Kidney (tissue), 14 donors: ENCODE measurements around the gene EFCAB6. TPM values are rescaled to one million over a fixed set of nuclear protein-coding genes. Genes with fewer than 3 reads are reported as not detected.

Source experiments
- DNase-seq, 5 donors: peaks; one replicate each; pipeline ENCODE4 v3.0.0-alpha.2; 2013 to 2020
- FAIRE-seq: peaks from 2 replicates; lab custom pipeline; 2012; peaks lifted over from hg19 to GRCh38; lab: Jason Lieb, UNC
- H3K27ac ChIP-seq, 2 donors: one replicate each; pipeline ENCODE4 v1.7.0; 2013; ENCODE audit warnings: low read depth in 2 of 2, low read length in 2 of 2, inconsistent platforms in 1 of 2
- H3K27me3 ChIP-seq: one replicate; pipeline ENCODE4 v1.7.1; 2013; ENCODE audit warnings: low read length, inconsistent platforms; ENCODE audit not compliant: control insufficient read depth, insufficient read depth
- H3K36me3 ChIP-seq, 3 donors: one replicate each; pipeline versions ENCODE4 v1.7.0 to v1.7.1; 2013; ENCODE audit warnings: low read length in 3 of 3, control low read depth in 1 of 3, inconsistent platforms in 1 of 3; ENCODE audit not compliant: insufficient read depth in 3 of 3, control insufficient read depth in 2 of 3
- H3K4me1 ChIP-seq, 3 donors: one replicate each; pipeline versions ENCODE4 v1.7.0 to v1.7.1; 2013; ENCODE audit warnings: low read length in 3 of 3, inconsistent platforms in 1 of 3, low read depth in 1 of 3; ENCODE audit not compliant: control insufficient read depth in 2 of 3, insufficient read depth in 2 of 3
- H3K4me3 ChIP-seq, 3 donors: one replicate each; pipeline versions ENCODE4 v1.7.0 to v1.8.1; 2013; ENCODE audit warnings: low read length in 3 of 3, control low read depth in 1 of 3, inconsistent platforms in 1 of 3
- H3K9ac ChIP-seq, 3 donors: one replicate each; pipeline versions ENCODE4 v1.7.0 to v1.7.1; 2013; ENCODE audit warnings: low read length in 3 of 3, control low read depth in 1 of 3, inconsistent platforms in 1 of 3
- H3K9me3 ChIP-seq, 3 donors: one replicate each; pipeline versions ENCODE4 v1.7.0 to v1.7.1; 2013; ENCODE audit warnings: low read length in 3 of 3, control low read depth in 1 of 3, inconsistent platforms in 1 of 3; ENCODE audit not compliant: control insufficient read depth in 2 of 3, insufficient read depth in 1 of 3
- intact Hi-C: fragments of 100-400 bp; cut with DNase I; formaldehyde crosslinking; loops from one replicate; pipeline ENCODE4 v1.11.1; 2022
- polyA plus RNA-seq: library from polyadenylated mRNA; stranded (reverse); fragments of 350-450 nt; fragmentation: Illumina TruSeq; extraction: RNeasy Lipid Tissue Mini Kit (QIAGEN cat#74804); gene quantifications from one replicate; pipeline ENCODE4 v1.2.3, GENCODE V29; 2014; ENCODE audit warnings: low read depth, low replicate concordance; ENCODE audit not compliant: insufficient read depth
- total RNA-seq: library from RNA; stranded (reverse); fragmentation: NEBNext Ultra II Directional; extraction: Animal tissue kit (Norgen Biotek cat#: 25700); gene quantifications from one replicate; pipeline ENCODE4 v1.2.1, GENCODE V29; 2021
- TF ChIP-seq, protein P1 (sequence below): IDR thresholded peaks from 3 replicates; pipeline ENCODE4 v1.5.1; 2012; ENCODE audit warnings: mild to moderate bottlenecking, moderate library complexity, borderline replicate concordance; ENCODE audit not compliant: insufficient read depth; ENCODE audit errors: extremely low read depth
- donor health status: control.
- donor health status: control.
- donor health status: control.
- donor health status: control.
- donor health status: control.
- donor health status: DM: yes; HTN: yes; CAD: no.
- donor health status: Normal renal cell carcinoma (clear cell type).

Gene EFCAB6
- total and polyA plus RNA-seq, 2 donors from 2014 or later: 1.5 to 11.8 TPM

DNA sequence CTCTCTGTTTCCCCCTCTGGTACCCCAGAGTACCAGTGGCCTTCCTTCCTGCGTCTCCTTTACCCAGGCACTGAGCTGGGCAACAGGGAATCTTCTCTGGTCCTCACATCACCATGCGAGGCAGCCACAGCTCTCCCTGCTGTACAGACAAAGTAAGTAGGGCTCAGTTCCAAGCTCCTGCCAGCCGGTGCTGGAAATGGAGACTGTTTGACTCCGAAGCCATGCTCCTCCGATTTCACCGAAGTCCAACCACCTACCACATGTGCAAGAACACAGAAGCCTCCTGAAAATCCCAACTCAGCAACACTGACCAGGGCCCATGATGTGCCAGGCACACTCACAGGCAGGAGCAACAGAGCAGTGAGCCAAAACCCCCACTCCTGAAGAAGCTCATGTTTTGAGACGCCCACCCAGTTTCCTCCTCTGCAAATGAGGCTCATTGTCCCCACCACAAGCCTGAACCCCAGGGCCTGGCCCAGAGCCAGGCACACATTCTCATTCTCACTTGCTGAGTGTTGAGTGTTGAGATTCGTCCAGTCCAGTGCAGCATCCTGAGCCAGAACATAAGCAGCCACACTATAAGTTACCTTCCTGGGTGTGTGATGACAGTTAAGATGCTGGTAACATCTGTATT lies 244.3 kb downstream of the EFCAB6 start:
- H3K36me3 ChIP-seq: no peaks in the 10 kb centered on the region
- H3K27me3 ChIP-seq: no peaks in the 10 kb centered on the region
- H3K4me3 ChIP-seq: no peak overlapping the region
- no peak overlapping the region for H3K27ac ChIP-seq
- no peaks in the 10 kb centered on the region for H3K9me3 ChIP-seq
- intact Hi-C loops: no loop called here
- FAIRE-seq (no peak), DNase-seq (peak in 1 of 5 donors; percentile 8)
- no peak overlapping the region for H3K9ac ChIP-seq
- no peaks in the 10 kb centered on the region for H3K4me1 ChIP-seq
- TF ChIP-seq, protein P1, sequence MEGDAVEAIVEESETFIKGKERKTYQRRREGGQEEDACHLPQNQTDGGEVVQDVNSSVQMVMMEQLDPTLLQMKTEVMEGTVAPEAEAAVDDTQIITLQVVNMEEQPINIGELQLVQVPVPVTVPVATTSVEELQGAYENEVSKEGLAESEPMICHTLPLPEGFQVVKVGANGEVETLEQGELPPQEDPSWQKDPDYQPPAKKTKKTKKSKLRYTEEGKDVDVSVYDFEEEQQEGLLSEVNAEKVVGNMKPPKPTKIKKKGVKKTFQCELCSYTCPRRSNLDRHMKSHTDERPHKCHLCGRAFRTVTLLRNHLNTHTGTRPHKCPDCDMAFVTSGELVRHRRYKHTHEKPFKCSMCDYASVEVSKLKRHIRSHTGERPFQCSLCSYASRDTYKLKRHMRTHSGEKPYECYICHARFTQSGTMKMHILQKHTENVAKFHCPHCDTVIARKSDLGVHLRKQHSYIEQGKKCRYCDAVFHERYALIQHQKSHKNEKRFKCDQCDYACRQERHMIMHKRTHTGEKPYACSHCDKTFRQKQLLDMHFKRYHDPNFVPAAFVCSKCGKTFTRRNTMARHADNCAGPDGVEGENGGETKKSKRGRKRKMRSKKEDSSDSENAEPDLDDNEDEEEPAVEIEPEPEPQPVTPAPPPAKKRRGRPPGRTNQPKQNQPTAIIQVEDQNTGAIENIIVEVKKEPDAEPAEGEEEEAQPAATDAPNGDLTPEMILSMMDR: no peak

DNA sequence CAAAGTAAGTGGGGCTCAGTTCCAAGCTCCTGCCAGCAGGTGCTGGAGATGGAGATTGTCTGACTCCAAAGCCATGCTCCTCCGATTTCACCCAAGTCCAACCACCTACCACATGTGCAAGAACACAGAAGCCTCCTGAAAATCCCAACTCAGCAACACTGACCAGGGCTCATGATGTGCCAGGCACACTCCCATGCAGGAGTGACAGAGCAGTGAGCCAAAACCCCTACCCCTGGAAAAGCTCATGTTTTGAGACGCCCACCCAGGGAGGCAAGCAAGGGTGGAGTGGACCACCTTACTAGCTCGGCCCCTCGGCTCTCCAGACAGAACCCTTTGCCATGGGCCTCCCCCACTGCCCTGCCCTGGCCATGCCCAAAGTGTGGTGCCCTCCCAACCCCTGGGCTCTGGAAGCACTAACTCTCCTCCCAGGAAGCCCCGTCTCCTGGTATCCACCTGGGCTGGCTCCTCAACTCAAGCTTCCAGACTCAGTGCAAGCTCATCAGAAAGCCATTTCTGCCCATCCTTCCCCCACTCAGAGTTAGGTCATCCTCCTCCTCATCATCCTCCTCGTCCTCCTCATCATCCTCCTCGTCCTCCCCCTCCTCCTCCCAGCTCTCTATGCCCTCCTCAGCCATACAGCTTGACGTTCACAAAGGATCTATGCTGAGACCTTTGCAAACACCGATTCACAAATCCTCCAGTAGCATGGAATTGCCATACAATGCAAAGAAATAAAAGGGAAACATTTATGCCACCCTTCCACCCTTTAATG lies 245.4 kb downstream of the EFCAB6 start:
- no peak for FAIRE-seq

DNA sequence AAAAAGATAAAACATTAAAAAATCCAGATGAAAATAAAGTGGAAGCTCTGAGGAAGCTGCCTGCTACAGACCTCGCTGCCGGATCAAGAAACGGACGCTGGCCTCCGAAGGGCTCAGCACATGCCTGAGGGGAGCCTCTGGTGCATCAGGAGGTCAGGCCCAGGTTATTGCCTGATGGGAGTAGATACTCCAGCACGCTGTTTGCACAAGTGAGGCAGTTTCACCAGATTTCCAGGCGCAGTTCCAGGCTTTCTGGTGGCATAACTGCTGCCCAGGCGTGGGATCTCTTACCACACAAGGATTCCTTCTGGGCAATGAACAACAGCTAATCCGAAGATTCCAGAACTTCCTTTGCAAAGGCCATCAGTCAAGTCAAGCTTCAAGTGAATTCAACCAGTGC lies 246.1 kb downstream of the EFCAB6 start:
- FAIRE-seq (no peak), DNase-seq (no peak)
- H3K36me3 ChIP-seq: no peaks in the 10 kb centered on the region
- no peak overlapping the region for H3K27ac ChIP-seq
- TF ChIP-seq, protein P1: no peak
- intact Hi-C loops: no loop called here
- H3K9me3 ChIP-seq: no peaks in the 10 kb centered on the region
- no peak overlapping the region for H3K9ac ChIP-seq
- H3K4me1 ChIP-seq: no peaks in the 10 kb centered on the region
- H3K4me3 ChIP-seq: no peak overlapping the region
- no peaks in the 10 kb centered on the region for H3K27me3 ChIP-seq

More for the DNA sequence above, 245.4 kb downstream of the EFCAB6 start:
- H3K4me3 ChIP-seq: no peak overlapping the region
- no peak overlapping the region for H3K27ac ChIP-seq
- no peak for DNase-seq
- H3K9me3 ChIP-seq: no peaks in the 10 kb centered on the region
- TF ChIP-seq, protein P1: no peak
- H3K36me3 ChIP-seq: no peaks in the 10 kb centered on the region
- H3K9ac ChIP-seq: no peak overlapping the region
- no peaks in the 10 kb centered on the region for H3K4me1 ChIP-seq
- intact Hi-C loops: no loop called here
- H3K27me3 ChIP-seq: no peaks in the 10 kb centered on the region
